Tibial artery (tissue), 4 donors: ENCODE data around the gene ANAPC16.
"Not testable (repeated sequence)": the region's sequence is repeated elsewhere in the genome, so short reads cannot be mapped to it uniquely, and the experiment has no call there.

Source experiments
- DNase-seq, 2 donors: peaks; one replicate each; pipeline ENCODE4 v3.0.0-alpha.2; 2019
- H3K27ac ChIP-seq, 2 donors: fragments of 200-600 bp; sonication (generic) in 1 of 2; 1 replicate in 1 of 2; 2 replicates in 1 of 2; pipeline ENCODE4 v1.5.1; 2018 to 2019; ENCODE audit warnings: mild to moderate bottlenecking in 1 of 2
- H3K27me3 ChIP-seq, 2 donors: fragments of 200-600 bp; sonication (generic) in 1 of 2; one replicate each; pipeline versions ENCODE4 v1.5.1 to v1.6.0; 2016 to 2019
- H3K36me3 ChIP-seq, 3 donors: fragments of 200-600 bp; sonication (generic) in 2 of 3; one replicate each; pipeline ENCODE4 v1.5.1; 2016 to 2019; ENCODE audit warnings: mild to moderate bottlenecking in 2 of 3
- H3K4me1 ChIP-seq, 4 donors: fragments of 200-600 bp; sonication (generic) in 2 of 4; 1 replicate in 3 of 4; 2 replicates in 1 of 4; pipeline ENCODE4 v1.5.1; 2016 to 2019
- H3K4me3 ChIP-seq, 2 donors: fragments of 200-600 bp; sonication (generic) in 1 of 2; 1 replicate in 1 of 2; 2 replicates in 1 of 2; pipeline ENCODE4 v1.5.1; 2018 to 2019; ENCODE audit warnings: mild to moderate bottlenecking in 2 of 2
- H3K9me3 ChIP-seq, 3 donors: fragments of 200-600 bp; sonication (generic) in 1 of 3; one replicate each; pipeline ENCODE4 v1.5.1; 2016 to 2019
- intact Hi-C: fragments of 100-400 bp; cut with DNase I; formaldehyde crosslinking; loops from one replicate; pipeline ENCODE4 v1.15.0; 2023; ENCODE audit warnings: low total_unique reads
- TF ChIP-seq, protein P1 (sequence below), 2 experiments: fragments of 200-600 bp in 1 of 2; fragments of 450-650 bp in 1 of 2; IDR thresholded peaks; one replicate each; pipeline ENCODE4 v1.5.1; 2017 to 2019; ENCODE audit warnings: antibody characterized with exemption in 2 of 2, mild to moderate bottlenecking in 1 of 2, moderate library complexity in 1 of 2

The ANAPC16 gene

GRCh38 chr10:72278668-72279393, 63.0 kb downstream of the ANAPC16 start:
- H3K36me3 ChIP-seq, result peaks cover 16 to 30% (median 26%) of the 10 kb centered on the region in 3 donors
- intact Hi-C loops, result loop anchor here (5.0 kb wide), 1 partner anchor 48 kb away; no protein-coding TSS in a partner anchor
- H3K4me1 ChIP-seq, result peaks cover 0 to 31% (median 12%) of the 10 kb centered on the region in 4 donors
- DNase-seq, result no peak
- H3K4me3 ChIP-seq, result no peak overlapping the region
- peak overlapping the region in 1 of 2 donors; percentile 99 for H3K27ac ChIP-seq
- H3K27me3 ChIP-seq, result no peaks in the 10 kb centered on the region
- TF ChIP-seq, protein P1, sequence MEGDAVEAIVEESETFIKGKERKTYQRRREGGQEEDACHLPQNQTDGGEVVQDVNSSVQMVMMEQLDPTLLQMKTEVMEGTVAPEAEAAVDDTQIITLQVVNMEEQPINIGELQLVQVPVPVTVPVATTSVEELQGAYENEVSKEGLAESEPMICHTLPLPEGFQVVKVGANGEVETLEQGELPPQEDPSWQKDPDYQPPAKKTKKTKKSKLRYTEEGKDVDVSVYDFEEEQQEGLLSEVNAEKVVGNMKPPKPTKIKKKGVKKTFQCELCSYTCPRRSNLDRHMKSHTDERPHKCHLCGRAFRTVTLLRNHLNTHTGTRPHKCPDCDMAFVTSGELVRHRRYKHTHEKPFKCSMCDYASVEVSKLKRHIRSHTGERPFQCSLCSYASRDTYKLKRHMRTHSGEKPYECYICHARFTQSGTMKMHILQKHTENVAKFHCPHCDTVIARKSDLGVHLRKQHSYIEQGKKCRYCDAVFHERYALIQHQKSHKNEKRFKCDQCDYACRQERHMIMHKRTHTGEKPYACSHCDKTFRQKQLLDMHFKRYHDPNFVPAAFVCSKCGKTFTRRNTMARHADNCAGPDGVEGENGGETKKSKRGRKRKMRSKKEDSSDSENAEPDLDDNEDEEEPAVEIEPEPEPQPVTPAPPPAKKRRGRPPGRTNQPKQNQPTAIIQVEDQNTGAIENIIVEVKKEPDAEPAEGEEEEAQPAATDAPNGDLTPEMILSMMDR (IDR thresholded peaks at IDR 0.05), result no peak
- H3K9me3 ChIP-seq, result no peaks in the 10 kb centered on the region

DNA sequence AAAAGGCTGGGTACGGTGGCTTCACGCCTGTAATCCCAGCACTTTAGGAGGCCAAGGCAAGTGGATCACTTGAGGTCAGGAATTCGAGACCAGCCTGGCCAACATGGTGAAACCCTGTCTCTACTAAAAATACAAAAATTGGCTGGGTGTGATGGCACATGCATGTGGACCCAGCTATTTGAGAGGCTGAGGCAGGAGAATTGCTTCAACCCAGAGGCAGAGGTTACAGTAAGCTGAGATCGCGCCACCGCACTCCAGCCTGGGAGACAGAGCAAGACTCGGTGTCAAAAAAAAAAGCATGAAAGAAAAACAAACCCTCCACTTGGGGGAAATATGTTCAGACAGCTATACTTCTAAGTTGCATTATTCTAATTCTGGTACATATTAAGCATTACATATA, 63.8 kb downstream of the ANAPC16 start:
- H3K4me1 ChIP-seq, result peaks cover 0 to 31% (median 12%) of the 10 kb centered on the region in 4 donors
- H3K4me3 ChIP-seq, H3K27me3 ChIP-seq, H3K27ac ChIP-seq, DNase-seq, H3K9me3 ChIP-seq: not testable (repeated sequence)
- intact Hi-C loops, result loop anchor here (5.0 kb wide), 1 partner anchor 48 kb away; no protein-coding TSS in a partner anchor
- peaks cover 16 to 22% (median 20%) of the 10 kb centered on the region in 3 donors for H3K36me3 ChIP-seq

DNA sequence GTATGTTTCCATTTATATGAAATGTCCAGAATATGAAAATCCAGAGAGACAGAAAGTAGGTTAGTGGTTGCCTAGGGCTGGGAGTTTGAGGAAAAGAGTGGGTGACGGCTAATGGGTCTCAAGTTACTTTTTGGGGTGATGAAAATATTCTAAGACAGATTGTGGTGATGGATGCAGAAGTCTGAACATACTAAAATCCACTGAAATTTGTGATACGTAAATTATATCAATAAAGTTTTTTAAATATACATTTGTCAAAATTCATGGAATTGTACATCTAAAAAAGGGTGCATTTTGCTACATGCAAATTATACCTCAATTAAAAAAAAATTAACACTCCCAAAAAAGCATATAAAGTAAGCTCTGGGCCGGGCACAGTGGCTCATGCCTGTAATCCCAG, 67.3 kb downstream of the ANAPC16 start:
- Histone ChIP-seq H3K4me3 (no peak overlapping the region), H3K27ac (no peak overlapping the region), H3K27me3 (no peaks in the 10 kb centered on the region), H3K4me1 (peaks cover 0 to 28% (median 4%) of the 10 kb centered on the region in 4 donors), H3K36me3 (no peaks in the 10 kb centered on the region), H3K9me3 (no peaks in the 10 kb centered on the region)
- intact Hi-C loops, result no loop called here
- DNase-seq, result no peak
- TF ChIP-seq, protein P1 (IDR thresholded peaks at IDR 0.05), result no peak
